ENCODE measurements around the gene SAMHD1.

The SAMHD1 gene

GRCh38 chr20:36873498-36874189 is 77.9 kb downstream of the SAMHD1 start:
- DNase-seq (ENCODE audit: low read depth in 2 of 2), result no peak

DNA sequence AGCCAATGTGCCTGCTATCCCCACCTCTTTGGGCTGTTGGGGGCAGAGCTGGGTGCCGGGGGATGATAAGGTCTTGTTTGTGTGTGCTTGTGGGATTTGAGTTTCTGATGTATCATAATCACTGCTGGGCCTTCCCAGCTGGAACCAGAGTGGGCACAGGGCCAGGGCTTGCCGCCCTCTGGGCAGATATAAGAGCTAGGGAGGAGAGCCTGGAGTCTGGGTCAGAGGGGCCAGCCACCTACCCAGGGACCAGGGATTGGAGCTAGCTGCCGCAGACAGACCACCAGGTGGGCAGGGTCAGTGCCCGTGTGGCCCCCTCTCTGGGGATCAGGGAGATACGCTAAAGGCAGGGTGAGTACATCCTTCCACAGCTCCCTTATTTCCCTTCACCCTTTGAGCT is 78.7 kb downstream of the SAMHD1 start:
- no peak for DNase-seq (ENCODE audit: low read depth in 2 of 2)

GRCh38 chr20:36871640-36872570 is 79.6 kb downstream of the SAMHD1 start:
- DNase-seq (ENCODE audit: low read depth in 2 of 2), result no peak

- no peak for DNase-seq (ENCODE audit: low read depth in 2 of 2)
Observed at GRCh38 chr20:36866681-36867495, 84.6 kb downstream of the SAMHD1 start.

GRCh38 chr20:36866164-36866563 is 85.3 kb downstream of the SAMHD1 start:
- no peak for DNase-seq (ENCODE audit: low read depth in 2 of 2)

DNA sequence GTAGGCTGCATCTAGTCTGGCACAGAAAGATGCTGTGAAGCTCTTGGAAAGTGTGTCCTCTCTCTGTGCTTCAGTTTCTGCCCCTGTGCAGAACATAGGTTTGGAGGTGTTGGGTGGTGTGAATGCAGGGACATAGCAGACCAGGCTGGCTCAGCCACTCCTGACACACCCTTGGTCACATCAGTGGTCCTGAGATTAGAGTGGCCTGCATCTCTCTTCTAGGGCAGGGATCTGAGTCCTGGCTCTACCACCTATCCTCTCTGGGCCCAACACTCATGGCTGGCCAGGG is 85.7 kb downstream of the SAMHD1 start:
- no peak for DNase-seq (ENCODE audit: low read depth in 2 of 2)

DNA sequence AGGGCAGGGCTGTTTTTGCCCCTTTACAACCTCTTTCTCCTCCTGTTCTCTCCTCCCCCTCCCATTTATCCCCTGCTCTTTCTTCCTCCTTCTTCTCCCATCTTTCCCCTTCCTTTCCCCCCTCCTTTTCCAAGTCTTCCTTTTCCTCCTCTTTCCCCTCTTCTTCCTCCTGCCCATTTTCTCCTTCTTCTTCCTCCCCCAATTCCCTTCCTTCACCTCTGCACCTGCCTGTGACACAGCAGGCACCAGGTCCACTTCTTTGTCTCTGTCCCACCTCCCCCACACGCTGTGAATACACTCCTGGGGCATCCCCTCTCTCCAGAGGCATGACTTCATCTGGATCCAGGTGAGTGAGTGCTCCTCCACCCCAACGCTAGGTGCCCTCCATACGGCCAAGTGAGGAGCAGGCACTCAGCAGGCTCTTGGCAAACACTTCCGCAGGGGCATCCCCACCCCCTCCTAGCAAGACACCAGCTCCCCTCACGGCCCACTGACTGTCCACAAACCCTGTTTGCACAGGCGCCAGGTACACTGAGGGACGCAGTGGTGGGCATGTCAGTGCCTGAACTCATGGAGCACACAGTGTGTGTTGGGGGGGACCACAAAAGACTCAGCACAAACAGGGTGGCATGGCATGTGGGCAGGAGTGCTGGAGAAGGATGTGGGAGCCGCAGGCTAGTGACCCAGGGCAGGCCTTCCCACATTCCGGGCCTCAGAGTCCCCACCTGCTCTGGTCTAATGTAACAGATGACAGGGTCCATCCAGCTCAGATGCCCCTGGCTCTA is 86.2 kb downstream of the SAMHD1 start:
- DNase-seq (ENCODE audit: low read depth in 2 of 2), result no peak

- DNase-seq (ENCODE audit: low read depth in 2 of 2), result no peak
Observed at GRCh38 chr20:36862857-36863668, 88.4 kb downstream of the SAMHD1 start.

GRCh38 chr20:36861875-36862801 is 89.4 kb downstream of the SAMHD1 start:
- DNase-seq (ENCODE audit: low read depth in 2 of 2), result peak in 1 of 2 experiments; percentile 40

DNA sequence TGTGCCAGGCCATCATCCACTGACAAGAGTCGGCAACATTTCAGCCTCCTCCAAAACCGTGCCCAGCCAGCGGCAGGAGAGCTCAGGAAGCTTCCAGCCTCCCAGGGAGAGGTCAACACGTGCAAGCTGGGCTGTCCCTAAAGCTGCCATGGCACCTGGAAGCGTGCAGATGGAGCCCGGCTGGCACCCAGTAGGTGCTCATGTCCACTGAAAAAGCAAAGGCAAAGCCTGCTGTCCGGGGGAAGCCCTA is 90.0 kb downstream of the SAMHD1 start:
- no peak for DNase-seq (ENCODE audit: low read depth in 2 of 2)

- no peak for DNase-seq (ENCODE audit: low read depth in 2 of 2)
Observed at GRCh38 chr20:36860811-36861624, 90.5 kb downstream of the SAMHD1 start.

GRCh38 chr20:36860339-36860738 is 91.2 kb downstream of the SAMHD1 start:
- DNase-seq (ENCODE audit: low read depth in 2 of 2), result no peak

GRCh38 chr20:36859700-36860330 is 91.7 kb downstream of the SAMHD1 start:
- DNase-seq (ENCODE audit: low read depth in 2 of 2), result no peak

DNA sequence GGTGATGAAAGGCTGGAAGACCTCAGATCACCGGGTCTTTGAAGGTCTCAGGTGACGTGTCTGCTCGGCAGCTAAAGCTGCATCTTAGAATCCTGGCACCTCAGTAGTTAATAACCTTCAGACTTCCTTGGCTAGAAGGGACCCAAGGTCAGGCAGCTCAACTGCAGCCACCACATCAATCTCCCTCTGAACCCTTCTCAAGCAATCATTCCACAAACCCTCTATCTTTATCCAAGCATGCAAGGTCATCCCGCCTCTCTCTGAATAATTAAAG is 92.3 kb downstream of the SAMHD1 start:
- no peak for DNase-seq (ENCODE audit: low read depth in 2 of 2)

GRCh38 chr20:36856691-36857635 is 94.5 kb downstream of the SAMHD1 start:
- no peak for DNase-seq (ENCODE audit: low read depth in 2 of 2)

DNA sequence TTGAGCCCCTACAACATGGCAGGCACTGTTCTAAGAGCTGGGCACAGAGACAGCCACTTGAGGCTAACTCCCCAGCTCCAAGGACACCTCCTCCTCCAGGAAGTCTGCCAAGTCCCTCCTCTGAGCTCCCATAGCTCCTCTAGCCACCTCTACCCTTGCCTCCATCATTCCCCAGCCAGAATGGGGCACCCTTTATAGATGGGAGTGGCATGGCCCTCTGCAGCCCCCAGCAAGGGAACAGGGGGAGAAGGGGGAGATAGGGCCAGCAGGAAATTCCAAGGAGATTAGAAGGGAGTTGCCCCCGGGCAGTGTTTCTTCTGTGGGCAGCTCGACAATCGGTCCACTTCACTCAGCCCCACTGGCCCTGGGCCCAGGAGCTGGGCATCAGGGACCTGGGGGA is 95.3 kb downstream of the SAMHD1 start:
- no peak for DNase-seq (ENCODE audit: low read depth in 2 of 2)

- no peak for DNase-seq (ENCODE audit: low read depth in 2 of 2)
Observed at GRCh38 chr20:36855241-36855657, 96.3 kb downstream of the SAMHD1 start.

Data from fibroblast of skin of left biceps (primary cell).